Endothelial cell of umbilical vein (primary cell): ENCODE results near the gene SEMA5A. TPM values are rescaled to one million over a fixed set of nuclear protein-coding genes. Genes with fewer than 3 reads are reported as not detected.

Experiments
- BruUV-seq: library from RNA; stranded (reverse); fragments of 400-500 nt; replicated peaks from 2 replicates; lab custom pipeline; 2021; lab: Mats Ljungman, UMichigan
- CTCF ChIA-PET: fragments of 300-600, 350-600 bp; sonication (Branson Sonifier 250); formaldehyde crosslinking; loops from one replicate; lab custom pipeline; 2021; ENCODE audit warnings: antibody characterized with exemption, inconsistent platforms; lab: Charles Lee
- POLR2A ChIA-PET: fragments of 300-600, 350-600 bp; sonication (Branson Sonifier 250); formaldehyde crosslinking; loops from one replicate; lab custom pipeline; 2021; ENCODE audit warnings: antibody characterized with exemption, inconsistent platforms; lab: Charles Lee
- DNase-seq: peaks from one replicate; pipeline ENCODE4 v3.0.0-alpha.2; 2011; ENCODE audit warnings: low read depth, low spot score
- FAIRE-seq: peaks from 2 replicates; lab custom pipeline; 2011; peaks lifted over from hg19 to GRCh38; lab: Jason Lieb, UNC
- H2AFZ ChIP-seq: 2 replicates; pipeline ENCODE4 v1.6.0; 2012; ENCODE audit warnings: low read depth, low read length, control low read depth, inconsistent platforms
- H3K27ac ChIP-seq: 2 replicates; pipeline ENCODE4 v1.5.1; 2011; ENCODE audit warnings: low read depth, mild to moderate bottlenecking, control low read depth, low read length, moderate library complexity; ENCODE audit not compliant: insufficient read depth
- H3K27me3 ChIP-seq, 2 experiments: 2 replicates each; pipeline versions ENCODE4 v1.6.0 to v1.6.1; 2011; ENCODE audit warnings: low read length in 2 of 2, mixed read lengths in 1 of 2; ENCODE audit not compliant: control insufficient read depth in 2 of 2, insufficient read depth in 2 of 2
- H3K36me3 ChIP-seq, 2 experiments: 2 replicates in 1 of 2; 3 replicates in 1 of 2; pipeline ENCODE4 v1.5.1; 2011; ENCODE audit warnings: low read length in 2 of 2, mild to moderate bottlenecking in 1 of 2, moderate library complexity in 1 of 2; ENCODE audit not compliant: control insufficient read depth in 2 of 2, insufficient read depth in 2 of 2; ENCODE audit errors: extremely low read depth in 1 of 2
- H3K4me1 ChIP-seq: 3 replicates; pipeline ENCODE4 v1.5.1; 2011; ENCODE audit warnings: mild to moderate bottlenecking, low read length; ENCODE audit not compliant: control insufficient read depth, insufficient read depth; ENCODE audit errors: extremely low read depth
- H3K4me2 ChIP-seq: 2 replicates; pipeline ENCODE4 v1.6.1; 2011; ENCODE audit warnings: low read length, control low read depth, mixed read lengths; ENCODE audit not compliant: insufficient read depth
- H3K4me3 ChIP-seq, 3 experiments: fragments of 200-600 bp in 1 of 3; sonication (generic), shearing (Covaris generic) in 1 of 3; replicated peaks in 1 of 3; 2 replicates each; pipeline ENCODE4 v1.5.1; 2011 to 2016; ENCODE audit warnings: control low read depth in 3 of 3, low read length in 3 of 3, mild to moderate bottlenecking in 2 of 3, inconsistent platforms in 1 of 3, low read depth in 1 of 3, moderate library complexity in 1 of 3; ENCODE audit not compliant: insufficient read depth in 1 of 3
- H3K79me2 ChIP-seq: 2 replicates; pipeline ENCODE4 v1.6.0; 2012; ENCODE audit warnings: low read length, inconsistent platforms; ENCODE audit not compliant: control insufficient read depth, insufficient read depth
- H3K9ac ChIP-seq: replicated peaks from 2 replicates; pipeline ENCODE3; 2011; ENCODE audit warnings: low read length, control low read depth; ENCODE audit not compliant: insufficient read depth; ENCODE audit errors: extremely low read depth
- H3K9me1 ChIP-seq: replicated peaks from 3 replicates; pipeline ENCODE4 v1.6.0; 2011; ENCODE audit warnings: mild to moderate bottlenecking, low read length; ENCODE audit not compliant: control insufficient read depth, insufficient read depth; ENCODE audit errors: extremely low read depth
- H3K9me3 ChIP-seq: replicated peaks from 2 replicates; pipeline ENCODE4 v1.5.1; 2012; ENCODE audit warnings: low read length, inconsistent platforms; ENCODE audit not compliant: control insufficient read depth, insufficient read depth
- H4K20me1 ChIP-seq: replicated peaks from 2 replicates; pipeline ENCODE3; 2011; ENCODE audit warnings: mild to moderate bottlenecking, low read length; ENCODE audit not compliant: control insufficient read depth, insufficient read depth; ENCODE audit errors: extremely low read depth
- CTCF ChIP-seq, 2 donors: IDR thresholded peaks; 1 replicate in 1 of 2; 2 replicates in 1 of 2; pipeline ENCODE4 v1.5.1; 2011; ENCODE audit warnings: low read length in 2 of 2, mild to moderate bottlenecking in 2 of 2, moderate library complexity in 2 of 2, control low read depth in 1 of 2, inconsistent platforms in 1 of 2, low read depth in 1 of 2; ENCODE audit not compliant: insufficient read depth in 1 of 2; ENCODE audit errors: extremely low read depth in 1 of 2
- EZH2 ChIP-seq: IDR thresholded peaks from 2 replicates; pipeline ENCODE4 v1.6.1; 2012; ENCODE audit warnings: borderline replicate concordance, low read depth, mild to moderate bottlenecking, moderate library complexity, low read length, inconsistent platforms; ENCODE audit not compliant: severe bottlenecking
- FOS ChIP-seq: IDR thresholded peaks from 2 replicates; pipeline ENCODE4 v1.6.1; 2011; ENCODE audit warnings: mild to moderate bottlenecking, low read length, moderate library complexity, borderline replicate concordance; ENCODE audit not compliant: insufficient read depth
- GATA2 ChIP-seq: IDR thresholded peaks from 2 replicates; pipeline ENCODE4 v1.7.0; 2011; ENCODE audit warnings: low read depth, mild to moderate bottlenecking, moderate library complexity, mixed read lengths, low read length; ENCODE audit not compliant: insufficient read length, insufficient read depth
- JUN ChIP-seq: IDR thresholded peaks from 2 replicates; pipeline ENCODE4 v1.6.1; 2011; ENCODE audit warnings: borderline replicate concordance, low read depth; ENCODE audit not compliant: insufficient read length, insufficient read depth
- MAX ChIP-seq: IDR thresholded peaks from 2 replicates; pipeline ENCODE4 v1.6.1; 2011; ENCODE audit not compliant: insufficient read depth, insufficient read length
- MYC ChIP-seq: IDR thresholded peaks from one replicate; pipeline ENCODE4 v1.6.1; 2011; ENCODE audit warnings: mild to moderate bottlenecking, low read depth, low read length
- POLR2A ChIP-seq: IDR thresholded peaks from 2 replicates; pipeline ENCODE4 v1.6.1; 2012; ENCODE audit warnings: low read depth, mild to moderate bottlenecking, control low read depth, low read length
- POLR2AphosphoS5 ChIP-seq: IDR thresholded peaks from 2 replicates; pipeline ENCODE4 v1.6.1; 2012; ENCODE audit warnings: low read depth, mild to moderate bottlenecking, control low read depth, low read length, moderate library complexity; ENCODE audit not compliant: insufficient read depth
- dilution Hi-C: fragments of 300-500 bp; cut with MboI; formaldehyde crosslinking; loops from one replicate; pipeline ENCODE4 v1.15.0; 2019; ENCODE audit warnings: low sequenced_read_pairs; ENCODE audit not compliant: extremely low pct_ligation_motif_present
- intact Hi-C: fragments of 100-400 bp; cut with micrococcal nuclease; formaldehyde crosslinking; loops from one replicate; pipeline ENCODE4 v1.10.0; 2022
- polyA plus RNA-seq, 4 experiments: library from polyadenylated mRNA; depleted of rRNA in 3 of 4; stranded (reverse) in 3 of 4; unstranded in 1 of 4; fragments of >200 nt; gene quantifications; 2 replicates each; pipeline versions ENCODE4 v1.2.1 to v1.2.3, GENCODE V29; 2011 to 2012; ENCODE audit warnings: missing spikeins in 1 of 4
- total RNA-seq: library from RNA; stranded (reverse); gene quantifications from 2 replicates; pipeline ENCODE4 v1.2.3, GENCODE V29; 2021

The SEMA5A gene
- total and polyA plus RNA-seq, 2 donors (not counting 3 experiments of a cell fraction or from before 2014, with no cell fraction given) = 0.04 to 0.06 TPM

DNA sequence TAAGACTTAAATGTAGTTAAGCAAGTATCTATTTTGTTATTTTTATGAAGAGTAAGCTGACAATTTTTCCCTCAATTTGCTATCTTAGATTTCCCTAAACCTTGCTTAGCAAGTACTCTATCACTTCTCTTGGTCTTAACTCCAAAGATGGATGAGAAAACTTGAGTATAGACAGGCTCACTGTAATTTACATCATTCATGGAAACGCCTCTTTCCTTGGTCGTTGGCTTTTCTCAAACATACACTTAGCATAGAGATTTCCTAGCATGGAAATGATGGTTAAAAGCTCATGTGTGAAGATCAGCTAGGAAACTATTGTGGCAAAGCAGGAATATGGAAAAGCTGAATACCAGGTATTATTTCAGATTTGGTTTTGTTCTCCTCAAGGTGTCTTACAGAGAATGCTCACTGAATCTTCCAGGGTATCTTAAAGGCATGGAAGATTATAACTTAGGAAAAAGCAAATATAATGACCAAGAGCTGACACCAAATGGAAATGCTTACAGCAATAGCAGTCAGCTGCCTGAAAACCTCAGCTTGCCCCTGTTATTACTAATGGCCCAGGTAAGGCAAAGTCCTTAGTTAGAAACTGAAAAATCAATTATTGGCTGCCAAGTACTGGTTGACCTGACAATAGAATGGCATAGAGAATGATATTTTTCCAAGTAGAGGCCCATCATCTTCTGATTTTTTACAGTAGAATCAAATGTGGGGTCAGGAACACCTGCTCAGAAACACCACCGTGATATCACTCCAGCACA, 84.8 kb downstream of the SEMA5A start:
- FAIRE-seq = no peak

More for the DNA sequence above, 84.8 kb downstream of the SEMA5A start:
- intact Hi-C loops = no loop called here
- ChIA-PET CTCF (interaction anchor here (1.2 to 1.5 kb wide), 2 partner anchors 11 to 20 kb away, joined by 3 read pairs; no protein-coding TSS in a partner anchor), POLR2A (no interaction called here)
- dilution Hi-C loops = no loop called here
- no peaks in the 10 kb centered on the region for H4K20me1 ChIP-seq
- no peak for TF ChIP-seq MYC
- no peak for TF ChIP-seq EZH2
- TF ChIP-seq POLR2AphosphoS5 = no peak
- TF ChIP-seq MAX = no peak
- TF ChIP-seq JUN = no peak
- TF ChIP-seq GATA2 = no peak
- no peak for TF ChIP-seq POLR2A
- TF ChIP-seq CTCF (IDR thresholded peaks at IDR 0.05; ENCODE audit: extremely low read depth in 1 of 2, insufficient read depth in 1 of 2, low read depth in 1 of 2, low read length in 2 of 2) = no peak
- no peak for TF ChIP-seq FOS
- peaks cover 5% of the 10 kb centered on the region for H3K9me3 ChIP-seq
- DNase-seq = no peak
- no peak overlapping the region for H3K9ac ChIP-seq
- no peak overlapping the region for H3K4me2 ChIP-seq
- H3K27me3 ChIP-seq = no peaks in the 10 kb centered on the region
- H3K9me1 ChIP-seq = no peaks in the 10 kb centered on the region
- no peak overlapping the region for H3K27ac ChIP-seq
- no peaks in the 10 kb centered on the region for H3K36me3 ChIP-seq
- no peaks in the 10 kb centered on the region for H3K79me2 ChIP-seq
- H3K4me3 ChIP-seq = no peak overlapping the region
- no peaks in the 10 kb centered on the region for H3K4me1 ChIP-seq
- no peak overlapping the region for H2AFZ ChIP-seq
- BruUV-seq = no TSS peak
